GM18498 (cell line): Measurements from ENCODE around the gene SMIM27.

ENCODE experiments used
- ATAC-seq: cut with Tn5 transposase; IDR thresholded peaks from one replicate; pipeline ENCODE4 v1.9.1; 2021; ENCODE audit warnings: mild to moderate bottlenecking, moderate library complexity; ENCODE audit not compliant: unreplicated experiment

The SMIM27 gene

GRCh38 chr9:32554107-32554506, 2.0 kb downstream of the SMIM27 start:
- no peak for ATAC-seq

DNA sequence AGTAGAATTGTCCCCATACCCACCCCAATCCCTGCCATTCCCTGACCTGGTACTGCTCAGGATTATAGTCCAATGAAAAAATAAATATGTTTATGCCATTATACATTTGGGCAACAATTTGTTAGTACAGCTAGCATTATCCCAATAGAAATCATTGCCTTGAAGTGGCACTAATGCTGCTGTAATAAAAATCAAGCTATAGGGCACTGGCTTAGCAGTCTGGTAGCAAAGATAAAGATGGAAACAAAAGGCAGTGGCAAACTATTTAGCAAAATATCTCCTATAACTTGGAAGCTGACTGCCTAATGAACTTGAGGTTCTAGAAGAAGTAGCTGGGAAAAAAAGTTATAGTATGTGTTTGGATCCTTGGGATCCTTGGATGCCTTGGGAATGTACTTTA, 2.5 kb downstream of the SMIM27 start:
- ATAC-seq, result no peak

GRCh38 chr9:32558408-32558934, 6.3 kb downstream of the SMIM27 start:
- no peak for ATAC-seq

GRCh38 chr9:32565967-32566366, 13.8 kb downstream of the SMIM27 start:
- no peak for ATAC-seq

GRCh38 chr9:32566770-32567169, 14.6 kb downstream of the SMIM27 start:
- ATAC-seq, result no peak

DNA sequence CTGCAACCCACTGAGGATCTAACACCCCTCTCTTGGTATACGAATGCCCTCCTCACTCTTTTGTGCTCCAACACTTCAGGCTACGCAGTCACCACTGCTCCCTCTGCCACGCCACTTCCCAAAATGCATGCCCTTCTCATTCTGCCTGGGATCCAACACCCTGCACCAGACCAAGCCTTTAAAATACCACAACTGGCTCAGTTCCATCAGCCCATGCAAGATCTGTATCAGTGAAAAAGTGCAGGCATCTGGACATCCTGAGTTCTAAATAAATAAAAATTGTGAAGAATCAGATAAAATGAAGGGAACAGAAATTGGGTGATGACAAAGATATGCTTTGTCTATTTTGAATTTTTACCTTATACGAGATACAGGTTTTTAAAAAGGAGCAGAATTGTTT, 18.1 kb downstream of the SMIM27 start:
- no peak for ATAC-seq

DNA sequence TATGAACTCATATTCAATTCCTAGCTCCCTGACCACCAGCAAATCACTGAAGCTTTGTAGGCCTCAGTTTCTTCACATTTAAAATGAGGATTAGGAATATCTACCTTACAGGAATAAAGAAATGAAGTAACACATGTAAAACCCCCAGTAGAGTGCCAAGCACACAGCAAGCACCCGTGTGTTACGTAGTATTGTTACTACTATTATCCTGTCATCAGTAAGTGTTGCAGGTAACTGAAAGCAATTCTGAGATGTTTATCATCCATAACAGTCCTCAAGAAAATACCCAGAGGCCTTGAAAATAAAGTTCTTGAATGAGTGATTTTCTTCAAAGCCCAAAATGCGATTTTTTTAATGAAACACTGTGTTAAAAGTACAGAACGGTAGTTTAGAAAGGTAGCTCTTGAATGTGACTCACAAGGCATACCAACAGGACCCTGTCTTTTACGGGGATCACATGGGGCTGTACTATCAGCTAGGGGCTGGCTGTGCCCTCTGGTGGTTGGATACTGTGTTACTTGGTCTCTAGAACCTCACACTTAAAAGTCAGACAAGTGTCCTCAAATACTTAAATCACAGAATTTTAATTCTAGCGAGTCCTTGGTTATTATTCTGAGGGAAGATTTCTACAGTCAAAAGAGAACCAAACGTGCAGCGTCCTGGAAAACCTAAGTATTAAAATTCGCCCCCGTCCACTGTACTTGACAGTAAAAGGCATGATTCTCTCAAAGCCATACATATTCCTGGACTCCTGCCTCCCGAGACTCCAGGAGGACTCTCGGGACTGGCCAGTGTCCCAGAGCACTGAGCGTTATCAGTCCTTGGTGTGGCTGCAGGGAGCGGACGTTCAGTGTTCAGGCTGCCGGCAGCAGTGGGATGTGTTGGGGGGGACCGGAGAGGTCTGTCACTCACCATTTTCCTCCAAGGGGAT, 20.1 kb downstream of the SMIM27 start:
- peak; percentile 90 for ATAC-seq

DNA sequence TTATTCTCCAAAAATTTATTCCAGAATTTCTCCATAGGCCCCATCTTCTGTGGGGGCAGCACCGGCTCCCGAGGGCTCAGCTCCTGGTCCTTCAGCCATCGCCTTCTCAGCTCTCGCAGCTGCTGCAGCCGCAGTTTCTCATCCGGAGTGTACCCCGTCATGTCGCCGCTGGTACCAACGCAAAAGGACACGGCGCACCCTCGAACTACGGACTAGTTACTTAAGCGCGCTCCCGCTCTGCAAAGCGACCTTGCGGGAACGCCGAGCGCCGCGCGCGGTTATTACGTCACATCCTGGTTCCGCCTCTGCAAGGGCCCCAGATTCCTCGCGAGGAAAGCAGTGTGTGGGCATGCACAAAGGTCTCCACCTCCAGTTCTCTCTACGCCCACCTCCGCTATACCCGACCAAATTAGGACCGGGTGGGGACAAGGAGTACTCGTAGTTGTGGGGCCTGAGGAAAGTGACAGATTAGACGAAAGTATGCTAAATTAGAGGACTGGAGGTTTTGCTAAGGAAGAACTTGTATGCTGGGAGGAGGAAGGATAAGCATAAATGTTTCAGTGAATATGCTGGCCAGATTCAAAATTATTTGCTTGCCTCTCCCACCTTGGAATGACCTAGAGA, 20.9 kb downstream of the SMIM27 start, which contains the start of gene NDUFB6:
NDUFB6 (minus strand) TSS at position 260 of the 624 bp plus-strand sequence; CDS start at position 161, 99 bp downstream.
- peak; percentile 89 for ATAC-seq

DNA sequence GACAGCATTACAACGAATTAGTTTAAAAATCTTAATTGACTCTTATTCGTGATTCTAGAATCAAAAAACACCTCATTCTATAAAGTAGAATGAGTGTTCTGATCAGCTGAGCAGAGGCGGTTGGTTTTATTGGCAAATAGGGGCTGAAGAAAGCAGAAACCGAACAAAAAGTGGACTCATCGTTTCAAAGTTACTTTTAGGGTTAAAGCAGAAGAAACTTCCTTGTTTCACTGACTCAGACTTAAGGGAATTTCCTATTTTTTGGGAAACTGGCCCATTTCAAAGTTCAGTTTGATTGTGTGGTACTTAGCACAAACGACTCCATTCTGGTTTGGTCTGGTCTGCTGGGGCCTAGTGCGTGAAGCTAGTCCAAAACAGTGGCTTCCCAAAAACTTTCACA, 21.7 kb downstream of the SMIM27 start:
- no peak for ATAC-seq

DNA sequence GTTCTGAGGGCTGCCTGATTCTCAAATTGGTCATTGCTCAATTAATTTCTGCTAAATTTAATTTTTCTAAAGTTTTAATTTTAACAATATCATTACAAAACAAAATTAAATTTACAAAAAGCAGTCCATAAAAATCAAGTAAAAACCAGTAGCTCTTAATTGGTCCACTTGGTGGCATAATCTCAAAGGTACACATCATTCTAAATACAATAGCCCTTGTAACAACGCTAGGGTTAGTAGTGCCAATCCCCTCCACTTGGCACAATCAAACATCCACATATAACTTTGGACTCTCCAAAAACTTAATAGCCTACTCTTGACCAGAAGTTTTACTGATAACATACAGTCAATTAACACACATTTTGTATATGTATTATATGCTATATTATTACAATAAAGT, 22.7 kb downstream of the SMIM27 start:
- no peak for ATAC-seq

GRCh38 chr9:32577316-32577715, 25.2 kb downstream of the SMIM27 start:
- ATAC-seq, result no peak

GRCh38 chr9:32578976-32579375, 26.8 kb downstream of the SMIM27 start:
- no peak for ATAC-seq

DNA sequence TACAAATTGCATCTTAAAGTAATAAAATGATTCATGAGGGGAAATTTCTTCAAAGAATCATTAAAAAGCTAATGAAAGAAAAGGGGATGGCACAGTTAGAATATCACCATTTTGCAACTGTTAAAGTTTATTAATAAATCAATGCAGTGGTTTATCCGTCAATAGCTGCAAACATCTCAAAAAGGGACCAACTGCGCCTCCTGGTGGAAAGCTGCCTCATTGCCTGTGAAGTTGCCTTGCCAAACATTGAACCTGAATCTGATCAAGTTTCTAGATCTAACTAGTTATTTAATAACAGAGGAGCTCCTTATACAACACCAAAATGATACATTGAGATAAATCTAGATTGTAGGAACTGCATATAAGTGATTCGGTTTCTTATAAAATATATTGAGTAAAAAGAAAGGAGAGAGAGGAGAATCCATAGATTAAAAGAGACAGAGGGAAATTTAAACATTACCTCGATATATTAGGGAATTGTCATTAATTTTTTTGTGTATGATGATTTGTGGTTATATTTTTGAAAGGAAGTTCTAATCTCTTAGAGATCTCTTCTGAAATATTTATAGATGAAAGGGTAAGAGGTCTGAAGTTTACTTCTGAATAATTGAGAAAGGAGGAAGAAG, 27.7 kb downstream of the SMIM27 start:
- peak; percentile 58 for ATAC-seq

GRCh38 chr9:32580631-32581300, 28.6 kb downstream of the SMIM27 start:
- ATAC-seq, result no peak

GRCh38 chr9:32581512-32582143, 29.5 kb downstream of the SMIM27 start:
- ATAC-seq, result peak; percentile 53

DNA sequence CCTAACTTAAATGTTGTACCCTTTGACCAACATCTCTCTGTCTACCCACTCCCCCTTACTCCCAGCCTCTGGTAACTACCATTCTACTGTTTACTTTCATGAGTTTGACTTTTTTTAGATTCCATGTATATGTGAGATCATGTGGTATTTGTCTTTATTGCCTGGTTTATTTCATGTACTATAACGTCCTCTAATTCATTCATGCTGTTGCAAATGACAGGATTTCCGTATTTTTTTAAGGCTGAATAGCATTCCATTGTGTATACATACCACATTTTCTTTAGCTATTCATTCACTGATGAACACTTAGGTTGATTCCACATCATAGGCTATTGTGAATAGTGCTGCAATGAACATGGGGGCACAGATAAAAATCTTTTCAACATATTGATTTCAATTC, 32.7 kb downstream of the SMIM27 start:
- ATAC-seq, result no peak

GRCh38 chr9:32587901-32588300, 35.8 kb downstream of the SMIM27 start:
- no peak for ATAC-seq

- peak; percentile 71 for ATAC-seq
Observed at GRCh38 chr9:32589083-32589723, 37.1 kb downstream of the SMIM27 start.

DNA sequence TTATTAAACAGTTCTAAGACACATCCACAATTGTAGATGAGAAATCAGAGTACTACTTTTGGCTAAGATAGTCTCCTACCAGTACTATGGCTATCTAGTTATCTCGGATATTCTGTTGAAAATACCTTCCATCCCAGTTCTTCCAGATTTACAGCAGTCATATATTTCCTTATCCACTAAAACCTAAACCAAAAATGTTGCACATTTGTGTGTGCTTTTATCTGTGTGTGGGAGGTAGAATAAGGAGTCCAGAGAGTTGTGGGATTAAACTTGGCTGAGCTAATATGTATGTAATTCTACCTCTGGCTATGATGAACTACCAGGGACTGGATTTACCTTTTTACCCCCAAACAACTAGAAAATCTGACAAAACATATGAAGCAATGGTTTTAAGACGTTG, 38.3 kb downstream of the SMIM27 start:
- ATAC-seq, result no peak

GRCh38 chr9:32590898-32591297, 38.8 kb downstream of the SMIM27 start:
- ATAC-seq, result no peak
